ENCODE measurements around the gene ARID3C. TPM values are rescaled to one million over a fixed set of nuclear protein-coding genes. Genes with fewer than 3 reads are reported as not detected.

ARID3C gene
- total and polyA plus RNA-seq, 10 of the 15 experiments (the other 5 are each of a cell fraction or from before 2014, with no cell fraction given): not detected

- TF ChIP-seq ATF2 (IDR thresholded peaks at IDR 0.05; ENCODE audit: low read length) (no peak), MEF2A (IDR thresholded peaks at IDR 0.05; ENCODE audit: insufficient read depth, low read depth, low read length) (no peak), DPF2 (IDR thresholded peaks at IDR 0.05) (no peak), NBN (IDR thresholded peaks at IDR 0.05) (no peak), CEBPZ (IDR thresholded peaks at IDR 0.05; ENCODE audit: low read depth, low read length) (no peak), EED (IDR thresholded peaks at IDR 0.05; ENCODE audit: low read depth) (no peak), GATAD2B (conservative IDR thresholded peaks at IDR 0.05; ENCODE audit: low read depth) (no peak), HDGF (IDR thresholded peaks at IDR 0.05) (no peak), WRNIP1 (IDR thresholded peaks at IDR 0.05; ENCODE audit: borderline replicate concordance, low read depth, low read length) (no peak), E2F8 (IDR thresholded peaks at IDR 0.05; ENCODE audit: low read depth, partially characterized antibody) (no peak), RB1 (IDR thresholded peaks at IDR 0.05; ENCODE audit: borderline replicate concordance) (no peak), CTCF (IDR thresholded peaks at IDR 0.05 in 2 of 3, conservative IDR thresholded peaks at IDR 0.05 in 1 of 3; ENCODE audit: control insufficient read depth in 2 of 3, extremely low read depth in 1 of 3, insufficient read depth in 1 of 3, low read depth in 3 of 3, low read length in 3 of 3) (no peak), SPI1 (IDR thresholded peaks at IDR 0.05; ENCODE audit: borderline replicate concordance, insufficient read depth, low read depth, low read length) (no peak)
Measured at GRCh38 chr9:34582787-34583186, 46.1 kb downstream of the ARID3C start (continued).
